Liver (tissue), 9 donors: ENCODE data around the gene DHX16. TPM values are rescaled to one million over a fixed set of nuclear protein-coding genes. Genes with fewer than 3 reads are reported as not detected.

ENCODE experiments used
- DNase-seq: peaks from one replicate; pipeline ENCODE4 v3.0.0-alpha.2; 2017; ENCODE audit warnings: low spot score
- H3K27ac ChIP-seq, 2 donors: one replicate each; pipeline ENCODE4 v1.7.0; 2013; ENCODE audit warnings: inconsistent platforms in 2 of 2, low read length in 2 of 2, control low read depth in 1 of 2, low read depth in 1 of 2, mild to moderate bottlenecking in 1 of 2
- H3K27me3 ChIP-seq, 4 donors: one replicate each; pipeline versions ENCODE4 v1.6.1 to v1.7.0; 2013; ENCODE audit warnings: low read length in 3 of 4, inconsistent platforms in 1 of 4, mild to moderate bottlenecking in 1 of 4, moderate library complexity in 1 of 4; ENCODE audit not compliant: control insufficient read depth in 4 of 4, insufficient read depth in 4 of 4
- H3K36me3 ChIP-seq, 4 donors: one replicate each; pipeline versions ENCODE4 v1.6.1 to v1.7.0; 2013; ENCODE audit warnings: low read length in 3 of 4, mild to moderate bottlenecking in 3 of 4, low read depth in 1 of 4, moderate library complexity in 1 of 4; ENCODE audit not compliant: control insufficient read depth in 4 of 4, insufficient read depth in 3 of 4
- H3K4me1 ChIP-seq, 4 donors: one replicate each; pipeline versions ENCODE4 v1.6.1 to v1.7.0; 2013; ENCODE audit warnings: low read length in 3 of 4, mild to moderate bottlenecking in 3 of 4, moderate library complexity in 1 of 4; ENCODE audit not compliant: control insufficient read depth in 4 of 4, insufficient read depth in 4 of 4
- H3K4me3 ChIP-seq, 3 donors: one replicate each; pipeline versions ENCODE4 v1.6.1 to v1.7.0; 2013; ENCODE audit warnings: low read length in 3 of 3, control low read depth in 1 of 3, low read depth in 1 of 3, mild to moderate bottlenecking in 1 of 3
- H3K9ac ChIP-seq, 2 donors: one replicate each; pipeline ENCODE4 v1.7.0; 2013; ENCODE audit warnings: low read length in 2 of 2, mild to moderate bottlenecking in 2 of 2, moderate library complexity in 2 of 2, control low read depth in 1 of 2, low read depth in 1 of 2
- H3K9me3 ChIP-seq, 4 donors: one replicate each; pipeline versions ENCODE4 v1.6.1 to v1.7.0; 2013; ENCODE audit warnings: low read length in 3 of 4; ENCODE audit not compliant: control insufficient read depth in 4 of 4
- CTCF ChIP-seq: fragments of 150-350 bp; IDR thresholded peaks from 2 replicates; pipeline ENCODE4 v1.5.1; 2017; ENCODE audit warnings: improper control_type of control experiment, low read depth, low read length; ENCODE audit not compliant: missing input control
- EGR1 ChIP-seq, 2 donors: IDR thresholded peaks; 2 replicates each; pipeline ENCODE4 v1.6.1; 2016 to 2018; ENCODE audit warnings: antibody characterized with exemption in 2 of 2, low read depth in 2 of 2
- FOXA1 ChIP-seq: IDR thresholded peaks from 2 replicates; pipeline ENCODE4 v1.6.1; 2016; ENCODE audit warnings: antibody characterized with exemption
- FOXA2 ChIP-seq: IDR thresholded peaks from 2 replicates; pipeline ENCODE4 v1.6.1; 2016; ENCODE audit warnings: antibody characterized with exemption
- HNF4A ChIP-seq, 2 donors: conservative IDR thresholded peaks; 2 replicates each; pipeline ENCODE4 v1.6.1; 2016; ENCODE audit warnings: antibody characterized with exemption in 2 of 2, mild to moderate bottlenecking in 2 of 2
- HNF4G ChIP-seq: IDR thresholded peaks from 2 replicates; pipeline ENCODE4 v1.6.1; 2016; ENCODE audit warnings: antibody characterized with exemption
- JUND ChIP-seq, 2 donors: IDR thresholded peaks; 2 replicates each; pipeline ENCODE4 v1.6.1; 2016; ENCODE audit warnings: antibody characterized with exemption in 2 of 2
- MAX ChIP-seq: IDR thresholded peaks from 2 replicates; pipeline ENCODE4 v1.6.1; 2016; ENCODE audit warnings: antibody characterized with exemption
- RAD21 ChIP-seq, 2 donors: IDR thresholded peaks; 2 replicates each; pipeline ENCODE4 v1.6.1; 2016; ENCODE audit warnings: antibody characterized with exemption in 2 of 2, mild to moderate bottlenecking in 2 of 2
- RXRA ChIP-seq, 2 donors: IDR thresholded peaks; 2 replicates each; pipeline ENCODE4 v1.6.1; 2017 to 2018; ENCODE audit warnings: antibody characterized with exemption in 2 of 2, mild to moderate bottlenecking in 1 of 2
- SP1 ChIP-seq: IDR thresholded peaks from 2 replicates; pipeline ENCODE4 v1.6.1; 2018; ENCODE audit warnings: antibody characterized with exemption, mild to moderate bottlenecking
- TAF1 ChIP-seq: conservative IDR thresholded peaks from 2 replicates; pipeline ENCODE4 v1.6.1; 2016; ENCODE audit warnings: antibody characterized with exemption, mild to moderate bottlenecking
- YY1 ChIP-seq: IDR thresholded peaks from 2 replicates; pipeline ENCODE4 v1.6.1; 2016; ENCODE audit warnings: antibody characterized with exemption, mild to moderate bottlenecking
- ZBTB33 ChIP-seq: IDR thresholded peaks from 2 replicates; pipeline ENCODE4 v1.6.1; 2016; ENCODE audit warnings: antibody characterized with exemption
- WGBS: extraction: QIAGEN DNeasy Blood & Tissue Kit; methylation state at CpG from one replicate; pipeline ENCODE4 v1.1.7; 2013; 5-methylcytosine and 5-hydroxymethylcytosine counted together
- polyA plus RNA-seq, 2 donors: library from polyadenylated mRNA; stranded (reverse) in 1 of 2; unstranded in 1 of 2; fragments of 200-250 nt in 1 of 2; fragments of >200 nt in 1 of 2; fragmentation: Nextera tagmentation in 1 of 2; extraction: Ambion mirVana in 1 of 2; gene quantifications; one replicate each; pipeline versions ENCODE4 v1.2.1 to v1.2.3, GENCODE V29; 2013 to 2015
- total RNA-seq, 2 donors: library from RNA; depleted of rRNA; stranded (reverse); fragments of >200 nt; gene quantifications; one replicate each; pipeline ENCODE4 v1.2.3, GENCODE V29; 2014
- donor health status: healthy.
- donor health status: healthy.
- donor health status: healthy.
- donor health status: healthy.
- donor health status: healthy.

The DHX16 gene
- total and polyA plus RNA-seq, 4 donors, result 10.1 to 23.9 (median 17.4) TPM

- H3K36me3 ChIP-seq, result no peaks in the 10 kb centered on the region
- H3K4me3 ChIP-seq, result no peak overlapping the region
- no peaks in the 10 kb centered on the region for H3K9me3 ChIP-seq
- 89% methylated on average over 11 of the region's 11 CpGs for WGBS
- H3K27ac ChIP-seq, result no peak overlapping the region
- DNase-seq, result no peak
- no peaks in the 10 kb centered on the region for H3K27me3 ChIP-seq
- H3K4me1 ChIP-seq, result peaks cover 20 to 57% (median 42%) of the 10 kb centered on the region in 4 donors
- TF ChIP-seq CTCF (no peak), TAF1 (no peak), HNF4A (conservative IDR thresholded peaks at IDR 0.05) (no peak), RXRA (IDR thresholded peaks at IDR 0.05) (no peak), SP1 (no peak), ZBTB33 (no peak)
- no peak overlapping the region for H3K9ac ChIP-seq
Measured at GRCh38 chr6:30689022-30689865, 16.4 kb upstream of the DHX16 start.

- H3K27me3 ChIP-seq, result no peaks in the 10 kb centered on the region
- H3K9ac ChIP-seq, result no peak overlapping the region
- H3K4me1 ChIP-seq, result peaks cover 20 to 63% (median 48%) of the 10 kb centered on the region in 4 donors
- H3K9me3 ChIP-seq, result no peaks in the 10 kb centered on the region
- no peak for DNase-seq
- no peak overlapping the region for H3K4me3 ChIP-seq
- H3K27ac ChIP-seq, result peak overlapping the region; percentile 97 to 99
- H3K36me3 ChIP-seq, result no peaks in the 10 kb centered on the region
- 96% methylated on average over 9 of the region's 9 CpGs for WGBS
- no peak for TF ChIP-seq MAX
- TF ChIP-seq RAD21 (IDR thresholded peaks at IDR 0.05), result no peak
- TF ChIP-seq FOXA1, result no peak
- TF ChIP-seq YY1, result no peak
- TF ChIP-seq FOXA2, result no peak
- no peak for TF ChIP-seq EGR1 (IDR thresholded peaks at IDR 0.05; ENCODE audit: low read depth in 2 of 2)
- no peak for TF ChIP-seq CTCF
- no peak for TF ChIP-seq JUND (IDR thresholded peaks at IDR 0.05)
- TF ChIP-seq HNF4G, result no peak
Measured at GRCh38 chr6:30688569-30688968, 15.8 kb upstream of the DHX16 start.
